ENCODE data around the gene CYP2W1.

CYP2W1 gene

DNA sequence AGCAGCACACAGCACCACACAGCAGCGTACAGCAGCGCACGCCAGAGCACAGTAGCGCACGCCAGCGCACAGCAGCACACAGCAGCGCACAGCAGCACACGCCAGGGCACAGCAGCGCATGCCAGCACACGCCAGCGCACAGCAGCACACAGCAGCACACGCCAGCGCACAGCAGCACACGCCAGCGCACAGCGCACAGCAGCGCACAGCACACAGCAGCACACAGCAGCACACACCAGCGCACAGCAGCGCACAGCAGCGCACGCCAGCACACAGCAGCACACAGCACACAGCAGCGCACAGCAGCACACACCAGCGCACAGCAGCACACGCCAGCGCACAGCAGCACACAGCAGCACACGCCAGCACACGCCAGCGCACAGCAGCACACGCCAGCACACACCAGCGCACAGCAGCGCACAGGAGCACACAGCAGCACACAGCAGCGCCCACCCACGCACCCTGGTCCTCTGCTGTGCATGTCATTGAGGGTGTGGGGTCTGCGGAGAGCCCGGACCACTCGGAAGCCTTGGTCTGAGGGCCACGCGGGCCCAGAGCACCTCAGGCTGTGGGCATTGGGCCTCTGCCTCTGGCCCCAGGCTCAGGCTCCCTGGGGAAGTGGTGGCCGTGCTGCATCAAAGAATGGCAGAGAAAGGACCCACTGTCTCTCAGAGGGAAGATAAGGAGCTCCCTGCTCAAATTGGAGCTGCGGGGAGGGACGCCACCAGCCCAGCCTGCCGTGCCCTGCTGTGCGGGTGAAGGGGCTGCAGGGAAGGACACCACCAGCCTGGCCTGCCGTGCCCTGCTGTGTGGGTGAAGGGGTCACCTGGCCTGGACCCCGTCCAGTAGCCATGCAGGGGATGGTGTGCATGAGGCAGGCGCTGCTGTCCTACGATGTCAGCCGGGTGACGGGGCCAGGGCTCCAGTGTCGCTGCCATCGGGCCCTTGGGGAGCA, 33.9 kb downstream of the CYP2W1 start:
- DNase-seq = no peak

DNA sequence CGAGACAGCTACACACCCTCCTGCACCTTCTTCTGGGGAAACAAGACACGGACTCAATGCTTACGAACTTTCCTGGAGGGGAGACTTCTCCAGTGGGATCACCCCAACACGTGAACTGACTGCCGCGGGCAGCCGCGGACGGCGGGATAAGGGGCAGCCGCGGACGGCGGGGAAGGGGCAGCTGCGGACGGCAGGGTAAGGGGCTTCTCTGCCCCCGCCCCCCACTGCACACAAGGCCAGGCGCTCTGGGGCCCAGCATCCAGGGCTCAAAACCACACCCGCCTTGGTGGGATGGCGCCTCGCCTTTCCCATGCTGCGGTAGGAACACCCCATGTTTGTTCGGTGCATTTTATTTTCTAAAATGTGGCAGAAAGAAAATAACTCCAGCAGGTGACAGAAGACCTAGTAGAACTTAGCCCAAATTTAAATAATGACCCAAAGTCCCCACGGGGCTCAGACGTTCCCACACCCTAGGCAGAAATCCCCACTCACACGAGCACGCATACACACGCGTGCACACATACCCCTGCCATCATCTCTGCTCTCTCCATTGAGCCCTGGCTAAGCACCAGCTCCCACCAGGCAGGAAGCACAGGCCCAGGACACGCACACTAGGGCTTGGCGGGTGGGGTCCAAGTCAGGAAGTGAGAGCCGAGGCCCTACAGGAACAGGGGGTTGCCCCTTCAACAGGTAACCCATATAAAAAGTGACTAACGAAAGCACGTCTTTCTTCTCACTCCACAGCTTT, 34.8 kb downstream of the CYP2W1 start:
- no peak for DNase-seq

- no peak for DNase-seq
Observed at GRCh38 chr7:1018334-1018695, 35.3 kb downstream of the CYP2W1 start.

DNA sequence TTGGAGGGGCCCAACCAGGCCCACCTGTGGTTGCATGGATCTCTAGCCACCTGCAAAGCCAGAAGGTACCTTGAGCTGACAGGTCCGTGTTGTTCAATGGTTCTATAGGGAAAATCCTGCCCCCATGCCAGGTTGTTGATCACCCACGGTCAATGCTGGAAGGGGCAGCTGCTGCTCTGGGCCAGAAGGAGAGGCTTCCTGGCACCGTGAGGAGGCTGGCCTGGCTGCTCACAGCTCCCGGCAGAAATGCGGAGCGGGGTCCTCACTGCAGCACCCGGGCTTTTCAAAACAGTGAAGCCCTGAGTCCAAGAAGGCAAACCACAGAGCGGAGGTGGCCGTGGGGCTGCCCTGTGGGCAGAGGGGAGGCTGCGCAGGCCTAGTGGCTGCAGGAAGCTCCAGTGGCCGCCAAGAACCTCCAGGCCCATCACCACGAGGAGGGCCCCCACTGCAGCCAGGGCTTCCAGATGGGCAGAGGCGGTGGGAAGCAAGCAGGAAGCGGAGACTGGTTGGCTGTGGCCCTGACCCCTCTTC, 36.3 kb downstream of the CYP2W1 start:
- DNase-seq = no peak

DNA sequence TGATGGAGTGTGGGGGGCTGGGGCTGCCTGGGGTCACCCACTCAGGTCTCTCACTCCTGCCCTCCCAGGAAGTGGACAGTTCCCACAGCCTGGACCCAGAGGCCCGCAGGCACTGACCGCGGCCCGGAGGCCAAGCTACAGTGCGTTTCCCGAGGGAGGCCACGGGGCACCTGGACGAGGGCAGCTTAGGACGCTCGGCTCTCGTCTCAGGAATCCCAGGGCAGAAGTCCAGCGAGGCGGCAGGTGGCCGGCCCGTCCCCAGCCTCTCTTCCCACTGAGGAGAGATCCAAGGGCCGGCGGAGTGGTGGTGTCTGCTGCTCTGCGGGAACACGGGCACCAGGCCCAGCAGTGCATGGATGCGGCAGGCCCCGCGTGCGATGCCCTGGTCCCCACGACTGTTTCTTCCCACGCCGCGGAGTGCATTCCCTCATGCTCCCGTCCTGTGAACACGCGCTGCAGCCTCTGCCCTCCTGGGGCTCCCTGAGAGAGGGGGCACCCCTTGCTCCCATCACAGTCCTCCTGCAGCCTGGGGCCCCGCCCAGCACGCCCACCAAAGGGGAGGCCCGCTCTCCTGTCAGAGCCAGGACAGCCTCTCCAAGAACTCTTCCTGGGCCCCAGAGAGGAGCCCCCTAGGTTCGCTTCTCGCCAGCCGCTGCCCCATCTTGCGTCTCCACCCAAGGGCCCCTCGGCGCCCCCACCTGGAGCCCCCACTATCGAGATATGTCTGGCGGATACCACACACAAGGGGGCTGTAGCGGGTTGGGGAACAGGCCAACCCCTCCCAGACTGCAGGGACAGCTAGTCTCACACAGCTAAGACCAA, 37.0 kb downstream of the CYP2W1 start:
- no peak for DNase-seq

GRCh38 chr7:1020849-1021251, 37.9 kb downstream of the CYP2W1 start:
- DNase-seq = no peak

DNA sequence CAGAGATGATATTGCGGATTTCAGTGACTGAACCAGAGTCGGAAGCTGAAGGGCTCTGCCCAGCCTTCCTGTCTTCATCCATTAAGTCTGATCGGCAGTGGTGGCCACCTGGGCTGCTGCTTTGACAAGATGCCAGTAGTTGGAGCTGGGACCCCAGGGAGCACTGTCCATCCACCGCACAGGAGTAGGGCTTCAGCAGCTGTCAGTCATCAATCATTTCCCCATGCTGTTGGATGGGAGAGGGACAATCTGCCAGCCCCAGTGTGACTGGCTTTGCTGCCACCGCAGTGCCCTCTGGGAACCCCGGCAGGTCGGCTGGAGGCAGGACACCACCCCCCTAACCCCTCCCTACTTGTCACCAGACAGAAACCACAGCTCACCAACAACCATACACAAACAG, 38.4 kb downstream of the CYP2W1 start:
- no peak for DNase-seq

DNA sequence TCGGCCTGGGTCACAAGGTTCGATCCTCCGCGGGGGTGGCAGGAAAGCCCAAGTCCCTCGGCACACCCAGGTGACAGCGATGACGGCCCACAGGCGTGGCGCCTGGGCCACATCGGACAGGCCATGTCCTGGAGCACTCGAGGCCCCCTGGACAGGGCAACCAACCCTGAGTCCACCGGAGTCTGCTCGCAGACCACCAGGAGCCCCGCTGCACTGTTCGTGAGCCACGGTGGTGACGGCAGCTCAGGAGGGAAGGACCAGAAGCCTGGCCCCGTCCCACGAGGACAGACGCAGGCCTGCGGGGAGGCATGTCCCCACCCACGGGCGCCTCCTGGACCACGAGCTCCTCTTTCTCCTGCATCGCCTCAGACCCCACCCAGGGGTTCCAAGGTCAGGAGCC, 39.0 kb downstream of the CYP2W1 start:
- DNase-seq = no peak

DNA sequence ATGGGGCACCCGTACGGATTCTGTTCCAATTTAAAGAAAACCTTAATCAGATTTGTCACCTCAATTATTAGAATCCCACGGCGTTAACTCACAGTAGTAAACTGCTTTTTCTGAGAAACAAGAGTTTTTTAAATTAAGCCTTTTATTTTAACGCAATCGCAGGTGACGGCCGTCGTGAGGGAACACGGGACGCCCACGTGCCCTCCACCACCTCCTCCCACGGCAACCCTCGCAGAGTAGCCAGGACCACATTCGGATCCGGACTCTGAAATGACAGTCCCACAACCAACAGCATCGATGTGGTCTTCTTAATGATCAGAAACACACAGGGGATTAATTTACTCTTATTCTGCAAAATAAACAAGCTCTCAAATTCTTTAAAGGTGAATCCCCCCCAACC, 39.4 kb downstream of the CYP2W1 start:
- no peak for DNase-seq

DNA sequence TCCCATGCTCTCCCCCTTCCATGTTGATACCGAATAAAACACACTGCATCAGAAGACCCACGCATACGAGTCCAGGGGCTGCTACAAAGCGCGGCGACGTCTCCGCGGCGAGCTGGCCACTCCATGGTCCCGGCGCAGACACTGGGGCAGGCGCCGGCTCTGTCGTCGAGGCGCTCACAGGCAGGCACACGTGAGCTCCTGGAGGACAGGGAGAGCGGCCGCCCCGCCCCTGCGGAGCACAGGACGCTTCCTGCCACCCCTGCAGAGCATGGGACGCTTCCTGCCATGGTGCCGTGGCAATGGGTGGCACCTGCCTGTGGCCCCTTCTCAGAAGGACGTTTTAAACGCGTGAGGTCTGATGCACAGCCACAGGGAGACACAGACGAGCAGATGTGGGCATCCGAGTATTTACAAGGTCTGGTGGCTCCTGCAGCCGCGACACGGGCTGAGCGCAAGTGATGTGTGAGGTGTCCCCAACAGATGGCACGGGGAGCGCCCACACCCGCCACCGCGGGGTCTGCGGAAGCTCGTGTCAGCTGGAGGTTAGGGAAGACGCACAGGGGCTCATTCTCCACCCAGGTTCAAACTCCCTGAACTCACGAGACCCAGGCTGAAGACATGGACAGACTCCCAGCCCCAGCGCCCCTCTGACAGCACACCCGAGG, 40.0 kb downstream of the CYP2W1 start:
- DNase-seq = no peak

GRCh38 chr7:1024331-1024841, 41.4 kb downstream of the CYP2W1 start:
- DNase-seq = peak; percentile 13

GRCh38 chr7:1024876-1025742, 42.1 kb downstream of the CYP2W1 start:
- no peak for DNase-seq

GRCh38 chr7:1025743-1026581, 43.0 kb downstream of the CYP2W1 start:
- peak; percentile 96 for DNase-seq

- DNase-seq = no peak
Observed at GRCh38 chr7:1026721-1027161, 43.8 kb downstream of the CYP2W1 start.

- peak; percentile 12 for DNase-seq
Observed at GRCh38 chr7:1027242-1028043, 44.5 kb downstream of the CYP2W1 start.

DNA sequence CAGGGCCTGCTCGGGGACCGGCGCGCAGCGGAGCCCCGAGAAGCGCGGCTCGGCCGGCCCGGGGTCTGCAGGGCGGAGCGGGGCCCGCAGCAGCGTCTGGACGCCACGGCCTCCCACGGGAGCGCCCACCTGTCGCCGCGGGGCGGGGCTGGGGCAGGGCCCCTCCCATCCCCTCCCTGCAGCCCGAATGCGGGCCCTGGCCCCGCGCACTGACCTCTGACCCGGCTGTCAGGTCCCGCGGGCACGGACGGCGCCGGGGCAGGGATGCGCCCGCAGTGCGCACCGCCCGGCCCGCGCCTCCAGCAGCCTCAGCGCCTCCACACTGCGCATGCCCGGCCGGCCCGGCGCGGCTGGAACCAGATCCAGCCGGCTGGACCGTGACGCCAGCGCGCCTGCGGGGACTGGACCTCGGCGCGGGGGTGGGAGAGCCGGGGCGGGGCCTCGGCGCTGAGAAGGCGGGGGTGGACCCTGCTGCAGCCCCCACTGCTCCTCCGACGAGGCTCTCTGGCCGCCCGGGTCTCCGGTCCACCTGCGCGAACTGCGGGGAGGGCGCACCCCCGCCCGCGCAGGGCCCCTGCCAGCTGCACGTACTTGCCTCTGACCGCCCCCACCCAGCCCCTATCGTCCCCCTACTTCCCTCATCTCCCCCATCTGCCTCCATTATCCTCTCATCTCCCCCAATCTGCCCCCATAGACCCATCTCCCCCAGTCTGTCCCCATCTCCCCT, 45.2 kb downstream of the CYP2W1 start:
- DNase-seq = peak; percentile 93

GRCh38 chr7:1028775-1029636, 46.0 kb downstream of the CYP2W1 start:
- DNase-seq = peak; percentile 48

All from NCI-H1105 (cell line).